HEK293 (cell line): ENCODE measurements around the gene TRAPPC1.

Experiments used
- HIC1 ChIP-seq: fragments of 450-650 bp; formaldehyde crosslinking; IDR thresholded peaks from 2 replicates; pipeline ENCODE4 v1.5.1; 2016; ENCODE audit warnings: missing biosample characterization, missing genetic modification characterization
- KLF1 ChIP-seq: fragments of 450-650 bp; formaldehyde crosslinking; IDR thresholded peaks from 2 replicates; pipeline ENCODE4 v1.5.1; 2016; ENCODE audit warnings: missing biosample characterization, missing genetic modification characterization
- KLF17 ChIP-seq: fragments of 450-650 bp; formaldehyde crosslinking; IDR thresholded peaks from 2 replicates; pipeline ENCODE4 v1.5.1; 2016; ENCODE audit warnings: missing biosample characterization, missing genetic modification characterization
- OSR2 ChIP-seq: fragments of 450-650 bp; formaldehyde crosslinking; IDR thresholded peaks from 2 replicates; pipeline ENCODE4 v1.5.1; 2016; ENCODE audit warnings: missing biosample characterization, missing genetic modification characterization
- REST ChIP-seq: fragments of 450-650 bp; formaldehyde crosslinking; IDR thresholded peaks from 2 replicates; pipeline ENCODE4 v1.5.1; 2016; ENCODE audit warnings: missing biosample characterization, missing genetic modification characterization
- ZBTB26 ChIP-seq: fragments of 450-650 bp; formaldehyde crosslinking; optimal IDR thresholded peaks from 2 replicates; pipeline ENCODE3; 2016; ENCODE audit warnings: missing biosample characterization, mild to moderate bottlenecking, missing genetic modification characterization
- ZBTB6 ChIP-seq: fragments of 450-650 bp; formaldehyde crosslinking; IDR thresholded peaks from 2 replicates; pipeline ENCODE4 v1.5.1; 2017; ENCODE audit warnings: missing biosample characterization, missing genetic modification characterization
- ZNF112 ChIP-seq: fragments of 450-650 bp; formaldehyde crosslinking; IDR thresholded peaks from 2 replicates; pipeline ENCODE4 v1.5.0; 2017; ENCODE audit warnings: missing biosample characterization, missing genetic modification characterization
- ZNF148 ChIP-seq: fragments of 450-650 bp; formaldehyde crosslinking; IDR thresholded peaks from 2 replicates; pipeline ENCODE4 v1.5.0; 2017; ENCODE audit warnings: missing biosample characterization, missing genetic modification characterization, borderline replicate concordance
- ZNF184 ChIP-seq: fragments of 450-650 bp; IDR thresholded peaks from 2 replicates; pipeline ENCODE4 v1.5.1; 2018; ENCODE audit warnings: missing biosample characterization, mild to moderate bottlenecking, missing genetic modification characterization
- ZNF335 ChIP-seq: fragments of 450-650 bp; formaldehyde crosslinking; conservative IDR thresholded peaks from 2 replicates; pipeline ENCODE4 v1.5.1; 2016; ENCODE audit warnings: missing biosample characterization, missing genetic modification characterization
- ZNF391 ChIP-seq: fragments of 450-650 bp; formaldehyde crosslinking; IDR thresholded peaks from 2 replicates; pipeline ENCODE4 v1.5.1; 2016; ENCODE audit warnings: low read depth, missing biosample characterization, missing genetic modification characterization, borderline replicate concordance
- ZNF416 ChIP-seq: fragments of 450-650 bp; formaldehyde crosslinking; IDR thresholded peaks from 2 replicates; pipeline ENCODE4 v1.5.1; 2016; ENCODE audit warnings: missing biosample characterization, missing genetic modification characterization
- ZNF501 ChIP-seq: fragments of 450-650 bp; formaldehyde crosslinking; IDR thresholded peaks from 2 replicates; pipeline ENCODE4 v1.5.1; 2016; ENCODE audit warnings: missing biosample characterization, missing genetic modification characterization
- ZNF600 ChIP-seq: fragments of 450-650 bp; formaldehyde crosslinking; IDR thresholded peaks from 2 replicates; pipeline ENCODE4 v1.5.1; 2016; ENCODE audit warnings: missing biosample characterization, missing genetic modification characterization
- ZNF621 ChIP-seq: fragments of 450-650 bp; formaldehyde crosslinking; IDR thresholded peaks from 2 replicates; pipeline ENCODE4 v1.5.1; 2017; ENCODE audit warnings: missing biosample characterization, missing genetic modification characterization
- ZNF664 ChIP-seq: fragments of 450-650 bp; formaldehyde crosslinking; IDR thresholded peaks from 2 replicates; pipeline ENCODE4 v1.5.1; 2016; ENCODE audit warnings: missing biosample characterization, missing genetic modification characterization
- ZNF670 ChIP-seq: fragments of 450-650 bp; formaldehyde crosslinking; IDR thresholded peaks from 2 replicates; pipeline ENCODE4 v1.5.1; 2016; ENCODE audit warnings: missing biosample characterization, missing genetic modification characterization, low read depth
- ZNF692 ChIP-seq: fragments of 450-650 bp; formaldehyde crosslinking; IDR thresholded peaks from 2 replicates; pipeline ENCODE4 v1.5.1; 2016; ENCODE audit warnings: missing biosample characterization, missing genetic modification characterization
- ZNF707 ChIP-seq: fragments of 450-650 bp; formaldehyde crosslinking; IDR thresholded peaks from 2 replicates; pipeline ENCODE4 v1.5.1; 2016; ENCODE audit warnings: missing biosample characterization, missing genetic modification characterization
- ZNF747 ChIP-seq: fragments of 450-650 bp; formaldehyde crosslinking; IDR thresholded peaks from 2 replicates; pipeline ENCODE4 v1.5.1; 2016; ENCODE audit warnings: missing biosample characterization, missing genetic modification characterization
- ZSCAN16 ChIP-seq: fragments of 450-650 bp; formaldehyde crosslinking; IDR thresholded peaks from 2 replicates; pipeline ENCODE4 v1.5.1; 2016; ENCODE audit warnings: missing biosample characterization, missing genetic modification characterization

Gene TRAPPC1

GRCh38 chr17:7915611-7916384, 15.9 kb downstream of the TRAPPC1 start, which contains the start of gene RNF227 (continued):
- TF ChIP-seq KLF17 (tag by site-specific recombination) (peak; percentile 57; the same call in 1 of the 2 replicates), ZNF692 (tag by site-specific recombination) (peak; percentile 100), ZBTB6 (tag by site-specific recombination) (peak; percentile 81), ZNF664 (tag by site-specific recombination) (no peak), ZBTB26 (peak; percentile 96), ZNF707 (no peak), ZNF184 (tag by site-specific recombination) (no peak), ZSCAN16 (tag by site-specific recombination) (no peak), REST (tag by site-specific recombination) (0 out of 2 replicates have a peak, but pooled peaks have one; percentile 14), ZNF391 (no peak; the same call in 1 of the 2 replicates), ZNF501 (tag by site-specific recombination) (peak; percentile 63; the same call in 1 of the 2 replicates), ZNF600 (tag by site-specific recombination) (no peak), HIC1 (tag by site-specific recombination) (no peak; the same call in none of the 2 replicates), ZNF670 (tag by site-specific recombination) (no peak), ZNF621 (tag by site-specific recombination) (no peak), ZNF335 (no peak; the same call in none of the 2 replicates), KLF1 (tag by site-specific recombination) (peak; percentile 94), ZNF112 (tag by site-specific recombination) (no peak), ZNF416 (tag by site-specific recombination) (no peak), ZNF148 (tag by site-specific recombination) (no peak), ZNF747 (tag by site-specific recombination) (no peak), OSR2 (tag by site-specific recombination) (no peak)
